Measurements from ENCODE around the gene HDHD5.
"Not testable (repeated sequence)": the region's sequence is repeated elsewhere in the genome, so short reads cannot be mapped to it uniquely, and the experiment has no call there.

The HDHD5 gene

GRCh38 chr22:17152971-17153370 lies 6.1 kb downstream of the HDHD5 start:
- no peak for TF ChIP-seq CTCF (conservative IDR thresholded peaks at IDR 0.05)
- H3K27ac ChIP-seq, result peak overlapping the region; percentile 65

- no peak for TF ChIP-seq CTCF (conservative IDR thresholded peaks at IDR 0.05)
- peak overlapping the region; percentile 65 for H3K27ac ChIP-seq
These were observed 6.7 kb downstream of the HDHD5 start for GRCh38 chr22:17152340-17152739.

- 0 out of 2 replicates have a peak overlapping the region, but pooled peaks have one; percentile 20 for H3K27ac ChIP-seq
- no peak for TF ChIP-seq CTCF (conservative IDR thresholded peaks at IDR 0.05)
These were observed 9.8 kb downstream of the HDHD5 start for GRCh38 chr22:17149076-17149815.

GRCh38 chr22:17147458-17147857 lies 11.6 kb downstream of the HDHD5 start:
- not testable (repeated sequence) for H3K27ac ChIP-seq

- H3K27ac ChIP-seq, result no peak overlapping the region
- TF ChIP-seq CTCF (conservative IDR thresholded peaks at IDR 0.05), result no peak
These were observed 13.9 kb downstream of the HDHD5 start for GRCh38 chr22:17145021-17145680.

GRCh38 chr22:17143826-17144225 lies 15.3 kb downstream of the HDHD5 start:
- no peak for TF ChIP-seq CTCF (conservative IDR thresholded peaks at IDR 0.05)
- H3K27ac ChIP-seq, result no peak overlapping the region

- no peak overlapping the region for H3K27ac ChIP-seq
- no peak for TF ChIP-seq CTCF (conservative IDR thresholded peaks at IDR 0.05)
These were observed 16.0 kb downstream of the HDHD5 start for GRCh38 chr22:17143101-17143500.

Measured in VCaP (cell line).